A549 (cell line): ENCODE results near the gene CD300A.

Source experiments
- CEBPB ChIP-seq, 2 experiments: fragments of >200 bp in 1 of 2; sonication (Bioruptor Twin) in 1 of 2; formaldehyde crosslinking in 1 of 2; IDR thresholded peaks; 2 replicates each; pipeline ENCODE4 v1.6.1; 2012 to 2016
- HDAC2 ChIP-seq: fragments of 200-600 bp; sonication (generic); IDR thresholded peaks from 2 replicates; pipeline ENCODE4 v1.6.1; 2016
- HOXB5 ChIP-seq: fragments of 250-450 bp; sonication (Bioruptor Pico); IDR thresholded peaks from 2 replicates; pipeline ENCODE4 v1.5.0; 2020; ENCODE audit warnings: mild to moderate bottlenecking, moderate library complexity
- KDM1A ChIP-seq: fragments of 200-600 bp; sonication (generic); IDR thresholded peaks from 2 replicates; pipeline ENCODE4 v1.6.1; 2016; ENCODE audit warnings: low read depth, mild to moderate bottlenecking
- POLR2A ChIP-seq: IDR thresholded peaks from 2 replicates; pipeline ENCODE4 v1.6.1; 2012; ENCODE audit warnings: mild to moderate bottlenecking, low read length
- TF ChIP-seq, protein P1 (sequence below): fragments of >200 bp; sonication (Bioruptor Twin); formaldehyde crosslinking; IDR thresholded peaks from 3 replicates; pipeline ENCODE4 v1.5.1; 2016
- TF ChIP-seq, protein P2 (sequence below): IDR thresholded peaks from 2 replicates; pipeline ENCODE4 v1.6.1; 2012; ENCODE audit warnings: low read depth, borderline replicate concordance

DNA sequence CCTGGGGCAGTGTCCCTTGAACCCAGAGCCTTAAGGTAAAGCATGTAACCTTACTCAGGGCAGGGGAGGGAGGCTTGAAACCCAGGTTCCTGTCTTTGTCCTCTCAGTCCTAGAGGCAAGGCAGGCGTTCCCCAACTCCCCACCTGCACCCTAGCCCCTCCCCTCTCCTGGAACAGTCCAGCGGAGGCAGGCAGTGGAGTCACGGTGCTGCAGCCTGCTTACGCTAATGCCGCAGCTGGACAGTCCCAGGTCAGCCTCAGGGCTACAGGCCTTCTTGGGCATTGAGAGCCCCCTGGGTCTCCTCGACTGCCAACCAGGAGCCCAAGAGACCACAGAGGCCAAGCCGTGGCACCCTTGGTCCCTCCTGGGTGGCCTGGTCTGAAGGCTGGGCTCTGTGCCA lies 6.8 kb upstream of the CD300A start:
- TF ChIP-seq, protein P1, sequence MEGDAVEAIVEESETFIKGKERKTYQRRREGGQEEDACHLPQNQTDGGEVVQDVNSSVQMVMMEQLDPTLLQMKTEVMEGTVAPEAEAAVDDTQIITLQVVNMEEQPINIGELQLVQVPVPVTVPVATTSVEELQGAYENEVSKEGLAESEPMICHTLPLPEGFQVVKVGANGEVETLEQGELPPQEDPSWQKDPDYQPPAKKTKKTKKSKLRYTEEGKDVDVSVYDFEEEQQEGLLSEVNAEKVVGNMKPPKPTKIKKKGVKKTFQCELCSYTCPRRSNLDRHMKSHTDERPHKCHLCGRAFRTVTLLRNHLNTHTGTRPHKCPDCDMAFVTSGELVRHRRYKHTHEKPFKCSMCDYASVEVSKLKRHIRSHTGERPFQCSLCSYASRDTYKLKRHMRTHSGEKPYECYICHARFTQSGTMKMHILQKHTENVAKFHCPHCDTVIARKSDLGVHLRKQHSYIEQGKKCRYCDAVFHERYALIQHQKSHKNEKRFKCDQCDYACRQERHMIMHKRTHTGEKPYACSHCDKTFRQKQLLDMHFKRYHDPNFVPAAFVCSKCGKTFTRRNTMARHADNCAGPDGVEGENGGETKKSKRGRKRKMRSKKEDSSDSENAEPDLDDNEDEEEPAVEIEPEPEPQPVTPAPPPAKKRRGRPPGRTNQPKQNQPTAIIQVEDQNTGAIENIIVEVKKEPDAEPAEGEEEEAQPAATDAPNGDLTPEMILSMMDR, result no peak
- TF ChIP-seq HDAC2 (no peak), HOXB5 (no peak), CEBPB (IDR thresholded peaks at IDR 0.05) (no peak), POLR2A (no peak), KDM1A (no peak)
- TF ChIP-seq, protein P2, sequence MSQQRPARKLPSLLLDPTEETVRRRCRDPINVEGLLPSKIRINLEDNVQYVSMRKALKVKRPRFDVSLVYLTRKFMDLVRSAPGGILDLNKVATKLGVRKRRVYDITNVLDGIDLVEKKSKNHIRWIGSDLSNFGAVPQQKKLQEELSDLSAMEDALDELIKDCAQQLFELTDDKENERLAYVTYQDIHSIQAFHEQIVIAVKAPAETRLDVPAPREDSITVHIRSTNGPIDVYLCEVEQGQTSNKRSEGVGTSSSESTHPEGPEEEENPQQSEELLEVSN, result no peak
